Hepatocyte (in vitro differentiated cells): ENCODE measurements around the gene CHKA. TPM values are rescaled to one million over a fixed set of nuclear protein-coding genes. Genes with fewer than 3 reads are reported as not detected.

ENCODE experiments used
- DNase-seq: peaks from one replicate; pipeline ENCODE4 v3.0.0-alpha.2; 2016; ENCODE audit warnings: low spot score
- H2AFZ ChIP-seq: fragments of 200-600 bp; sonication (generic); 2 replicates; pipeline ENCODE4 v1.6.0; 2016; ENCODE audit warnings: antibody characterized with exemption, mild to moderate bottlenecking
- H3K27ac ChIP-seq: fragments of 200-600 bp; sonication (generic); 2 replicates; pipeline ENCODE4 v1.5.1; 2016; ENCODE audit warnings: mild to moderate bottlenecking
- H3K27me3 ChIP-seq: fragments of 200-600 bp; sonication (generic); 2 replicates; pipeline ENCODE4 v1.6.1; 2016
- H3K36me3 ChIP-seq: fragments of 200-600 bp; sonication (generic); replicated peaks from 2 replicates; pipeline ENCODE4 v1.5.1; 2016; ENCODE audit warnings: low read depth; ENCODE audit not compliant: insufficient read depth
- H3K4me1 ChIP-seq: fragments of 200-600 bp; sonication (generic); 2 replicates; pipeline ENCODE4 v1.5.1; 2016; ENCODE audit warnings: mild to moderate bottlenecking, moderate library complexity; ENCODE audit not compliant: insufficient read depth
- H3K4me2 ChIP-seq: fragments of 200-600 bp; sonication (generic); 2 replicates; pipeline ENCODE4 v1.6.0; 2016
- H3K4me3 ChIP-seq: fragments of 200-600 bp; sonication (generic); 2 replicates; pipeline ENCODE4 v1.5.1; 2016; ENCODE audit warnings: mild to moderate bottlenecking
- H3K79me2 ChIP-seq: fragments of 200-600 bp; sonication (generic); 2 replicates; pipeline ENCODE4 v1.6.0; 2017; ENCODE audit warnings: mild to moderate bottlenecking
- H3K9me2 ChIP-seq: fragments of 200-600 bp; sonication (generic); replicated peaks from 2 replicates; pipeline ENCODE4 v1.6.0; 2017; ENCODE audit warnings: mild to moderate bottlenecking; ENCODE audit not compliant: insufficient read depth
- H3K9me3 ChIP-seq: fragments of 200-600 bp; sonication (generic); 2 replicates; pipeline ENCODE4 v1.5.1; 2016; ENCODE audit warnings: low read depth, mild to moderate bottlenecking
- H4K20me1 ChIP-seq: fragments of 200-600 bp; sonication (generic); 2 replicates; pipeline ENCODE4 v1.6.0; 2016; ENCODE audit warnings: mild to moderate bottlenecking; ENCODE audit not compliant: insufficient read depth, poor library complexity, severe bottlenecking
- EZH2 ChIP-seq: fragments of 200-600 bp; sonication (generic); IDR thresholded peaks from 2 replicates; pipeline ENCODE4 v1.6.1; 2016; ENCODE audit warnings: antibody characterized with exemption, mild to moderate bottlenecking, borderline replicate concordance
- EZH2phosphoT487 ChIP-seq: fragments of 200-600 bp; sonication (generic); IDR thresholded peaks from one replicate; pipeline ENCODE4 v1.6.1; 2018; ENCODE audit warnings: antibody characterized with exemption, mild to moderate bottlenecking, low read depth, moderate library complexity; ENCODE audit not compliant: unreplicated experiment, severe bottlenecking
- WGBS: methylation state at CpG from one replicate; pipeline ENCODE4 v1.1.6; 2016; ENCODE audit warnings: low lambda C conversion rate; ENCODE audit errors: missing lambda C conversion rate; 5-methylcytosine and 5-hydroxymethylcytosine counted together
- polyA plus RNA-seq: library from polyadenylated mRNA; unstranded; fragments of >200 nt; fragmentation: Nextera tagmentation; extraction: Ambion mirVana; gene quantifications from 2 replicates; pipeline ENCODE4 v1.2.1, GENCODE V29; 2016
- total RNA-seq: library from RNA; depleted of rRNA; stranded (reverse); fragments of >200 nt; gene quantifications from 2 replicates; pipeline ENCODE4 v1.2.3, GENCODE V29; 2014
- TF ChIP-seq, protein P1 (sequence below): fragments of 200-600 bp; sonication (generic); IDR thresholded peaks from 2 replicates; pipeline ENCODE4 v1.5.1; 2016; ENCODE audit warnings: antibody characterized with exemption, mild to moderate bottlenecking; ENCODE audit not compliant: poor library complexity

The CHKA gene
- total and polyA plus RNA-seq, 2 experiments from 2014 or later = 70.0 to 117 TPM

GRCh38 chr11:68090706-68091105 lies 30.5 kb downstream of the CHKA start:
- 80% methylated on average over 6 of the region's 6 CpGs for WGBS
- Histone ChIP-seq H3K4me2 (no peak overlapping the region), H3K27ac (no peak overlapping the region), H3K9me2 (no peaks in the 10 kb centered on the region), H3K9me3 (no peaks in the 10 kb centered on the region), H3K4me3 (no peak overlapping the region), H4K20me1 (peaks cover 52% of the 10 kb centered on the region), H3K36me3 (no peaks in the 10 kb centered on the region), H3K27me3 (no peaks in the 10 kb centered on the region), H3K79me2 (peaks cover 95% of the 10 kb centered on the region), H3K4me1 (peaks cover 4% of the 10 kb centered on the region), H2AFZ (no peak overlapping the region)
- no peak for TF ChIP-seq EZH2
- TF ChIP-seq, protein P1, sequence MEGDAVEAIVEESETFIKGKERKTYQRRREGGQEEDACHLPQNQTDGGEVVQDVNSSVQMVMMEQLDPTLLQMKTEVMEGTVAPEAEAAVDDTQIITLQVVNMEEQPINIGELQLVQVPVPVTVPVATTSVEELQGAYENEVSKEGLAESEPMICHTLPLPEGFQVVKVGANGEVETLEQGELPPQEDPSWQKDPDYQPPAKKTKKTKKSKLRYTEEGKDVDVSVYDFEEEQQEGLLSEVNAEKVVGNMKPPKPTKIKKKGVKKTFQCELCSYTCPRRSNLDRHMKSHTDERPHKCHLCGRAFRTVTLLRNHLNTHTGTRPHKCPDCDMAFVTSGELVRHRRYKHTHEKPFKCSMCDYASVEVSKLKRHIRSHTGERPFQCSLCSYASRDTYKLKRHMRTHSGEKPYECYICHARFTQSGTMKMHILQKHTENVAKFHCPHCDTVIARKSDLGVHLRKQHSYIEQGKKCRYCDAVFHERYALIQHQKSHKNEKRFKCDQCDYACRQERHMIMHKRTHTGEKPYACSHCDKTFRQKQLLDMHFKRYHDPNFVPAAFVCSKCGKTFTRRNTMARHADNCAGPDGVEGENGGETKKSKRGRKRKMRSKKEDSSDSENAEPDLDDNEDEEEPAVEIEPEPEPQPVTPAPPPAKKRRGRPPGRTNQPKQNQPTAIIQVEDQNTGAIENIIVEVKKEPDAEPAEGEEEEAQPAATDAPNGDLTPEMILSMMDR = no peak
- TF ChIP-seq EZH2phosphoT487 = no peak
- DNase-seq = no peak

DNA sequence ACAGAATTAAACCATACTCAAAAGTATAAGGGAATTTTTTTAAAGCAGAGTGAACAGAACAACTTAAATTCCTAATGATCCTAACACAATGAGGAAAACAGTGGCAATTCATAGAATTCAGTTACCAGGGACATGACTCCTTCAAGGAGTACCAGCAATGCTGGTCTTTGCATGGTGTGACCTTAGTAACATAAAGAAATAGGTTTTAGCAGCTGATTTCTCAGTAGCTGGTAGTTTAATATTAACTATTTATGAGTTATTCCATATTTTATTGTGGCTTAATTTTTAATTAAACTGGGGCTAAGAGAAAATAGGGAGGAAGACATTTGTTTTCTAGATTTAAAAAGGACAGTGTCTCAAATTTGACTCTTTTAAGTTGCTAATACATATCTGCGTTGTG lies 30.9 kb downstream of the CHKA start:
- peaks cover 97% of the 10 kb centered on the region for H3K79me2 ChIP-seq
- H3K4me1 ChIP-seq = peaks cover 4% of the 10 kb centered on the region
- H3K36me3 ChIP-seq = no peaks in the 10 kb centered on the region
- no peaks in the 10 kb centered on the region for H3K27me3 ChIP-seq
- no peaks in the 10 kb centered on the region for H3K9me2 ChIP-seq
- no peak overlapping the region for H3K27ac ChIP-seq
- H4K20me1 ChIP-seq = peaks cover 52% of the 10 kb centered on the region
- TF ChIP-seq, protein P1 = no peak
- TF ChIP-seq EZH2 (no peak), EZH2phosphoT487 (no peak)
- no peak for DNase-seq
- WGBS = 91% methylated on average over 1 of the region's 1 CpG
- H2AFZ ChIP-seq = no peak overlapping the region
- no peak overlapping the region for H3K4me2 ChIP-seq
- H3K9me3 ChIP-seq = no peaks in the 10 kb centered on the region
- H3K4me3 ChIP-seq = no peak overlapping the region

DNA sequence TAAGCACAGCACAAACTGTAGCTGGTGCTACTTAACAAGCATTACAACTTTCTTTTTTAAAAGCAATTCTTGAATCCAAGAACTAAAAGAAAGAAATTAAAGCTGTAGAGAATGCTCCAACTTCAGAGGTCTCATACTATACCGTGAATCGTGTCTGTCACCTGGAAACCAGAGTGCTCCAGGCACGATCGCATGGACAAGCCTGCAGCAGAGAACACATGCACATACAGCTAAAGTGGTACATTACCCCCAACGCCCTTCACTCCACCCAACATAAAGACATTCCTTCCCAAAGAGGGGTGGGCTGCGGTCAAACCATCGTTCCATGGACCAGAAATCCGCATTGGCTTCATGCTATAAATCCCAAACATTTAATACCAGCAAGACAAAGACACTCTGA lies 31.5 kb downstream of the CHKA start:
- WGBS = 91% methylated on average over 8 of the region's 8 CpGs
- no peaks in the 10 kb centered on the region for H3K27me3 ChIP-seq
- no peak overlapping the region for H3K27ac ChIP-seq
- H2AFZ ChIP-seq = no peak overlapping the region
- H3K4me2 ChIP-seq = no peak overlapping the region
- no peak for TF ChIP-seq EZH2
- no peak for TF ChIP-seq EZH2phosphoT487
- TF ChIP-seq, protein P1 = no peak
- peaks cover 99% of the 10 kb centered on the region for H3K79me2 ChIP-seq
- H3K9me3 ChIP-seq = no peaks in the 10 kb centered on the region
- H4K20me1 ChIP-seq = peaks cover 57% of the 10 kb centered on the region
- no peak for DNase-seq
- H3K9me2 ChIP-seq = no peaks in the 10 kb centered on the region
- no peak overlapping the region for H3K4me3 ChIP-seq
- H3K36me3 ChIP-seq = no peaks in the 10 kb centered on the region
- peaks cover 4% of the 10 kb centered on the region for H3K4me1 ChIP-seq

- 67% methylated on average over 3 of the region's 3 CpGs for WGBS
- no peak overlapping the region for H2AFZ ChIP-seq
- no peak for DNase-seq
- H3K79me2 ChIP-seq = peaks cover 92% of the 10 kb centered on the region
- no peak overlapping the region for H3K27ac ChIP-seq
- H3K4me3 ChIP-seq = no peak overlapping the region
- no peak overlapping the region for H3K4me2 ChIP-seq
- H3K36me3 ChIP-seq = no peaks in the 10 kb centered on the region
- no peaks in the 10 kb centered on the region for H3K27me3 ChIP-seq
- no peak for TF ChIP-seq EZH2
- TF ChIP-seq EZH2phosphoT487 = no peak
- TF ChIP-seq, protein P1 = no peak
- peaks cover 31% of the 10 kb centered on the region for H4K20me1 ChIP-seq
- H3K9me2 ChIP-seq = no peaks in the 10 kb centered on the region
- no peaks in the 10 kb centered on the region for H3K9me3 ChIP-seq
- peaks cover 20% of the 10 kb centered on the region for H3K4me1 ChIP-seq
Observed at GRCh38 chr11:68083517-68083916, 37.7 kb downstream of the CHKA start.
